D341Med (cell line): ENCODE data around the gene CMTR1.

Source experiments
- DNase-seq: peaks from one replicate; pipeline ENCODE4 v3.0.0; 2012; ENCODE audit warnings: low spot score

Gene CMTR1

DNA sequence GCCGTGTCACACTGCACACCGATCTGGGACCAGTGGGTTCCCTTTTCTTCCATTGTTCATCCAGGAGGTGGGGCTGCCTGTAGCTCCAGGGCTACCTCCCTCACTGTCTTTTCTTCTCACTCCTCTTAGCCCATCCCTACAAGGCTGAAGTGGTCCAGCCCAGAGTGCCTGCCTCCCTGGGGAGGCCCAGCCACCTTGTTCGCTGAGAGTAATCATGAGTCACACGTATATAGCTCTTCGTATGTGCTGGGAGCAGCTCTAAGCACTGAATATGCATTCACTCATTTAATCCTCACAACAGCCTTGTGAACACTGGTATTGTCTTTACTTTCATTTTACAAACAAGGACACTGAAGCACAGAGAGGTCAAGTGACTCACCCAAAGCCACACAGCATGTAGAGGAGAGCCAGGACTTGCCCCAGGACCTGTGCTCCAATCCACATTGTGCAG, 81.3 kb downstream of the CMTR1 start:
- no peak for DNase-seq

DNA sequence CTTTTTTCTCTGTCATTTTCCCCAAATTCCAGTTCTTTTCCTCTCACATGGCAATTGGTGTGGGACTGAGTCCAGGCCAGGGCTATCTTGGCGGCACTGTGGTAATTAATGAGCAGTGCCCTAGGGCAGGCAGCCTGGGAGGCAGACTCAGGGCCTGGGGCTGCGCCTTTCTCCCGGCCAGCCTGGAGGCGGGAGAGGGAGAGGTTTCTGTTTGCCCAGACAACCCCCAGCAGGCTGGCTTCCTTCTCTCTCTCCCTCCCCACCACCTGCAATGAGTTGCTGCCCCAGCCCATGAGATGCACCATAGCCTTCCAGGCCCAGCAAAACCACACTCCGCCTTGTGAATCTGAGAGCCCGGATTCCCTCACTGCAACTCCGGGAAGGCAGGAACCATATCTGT, 81.8 kb downstream of the CMTR1 start:
- no peak for DNase-seq

- DNase-seq, result no peak
Observed at GRCh38 chr6:37515712-37516075, 82.7 kb downstream of the CMTR1 start.

- DNase-seq, result no peak
Observed at GRCh38 chr6:37516076-37516919, 83.3 kb downstream of the CMTR1 start.

DNA sequence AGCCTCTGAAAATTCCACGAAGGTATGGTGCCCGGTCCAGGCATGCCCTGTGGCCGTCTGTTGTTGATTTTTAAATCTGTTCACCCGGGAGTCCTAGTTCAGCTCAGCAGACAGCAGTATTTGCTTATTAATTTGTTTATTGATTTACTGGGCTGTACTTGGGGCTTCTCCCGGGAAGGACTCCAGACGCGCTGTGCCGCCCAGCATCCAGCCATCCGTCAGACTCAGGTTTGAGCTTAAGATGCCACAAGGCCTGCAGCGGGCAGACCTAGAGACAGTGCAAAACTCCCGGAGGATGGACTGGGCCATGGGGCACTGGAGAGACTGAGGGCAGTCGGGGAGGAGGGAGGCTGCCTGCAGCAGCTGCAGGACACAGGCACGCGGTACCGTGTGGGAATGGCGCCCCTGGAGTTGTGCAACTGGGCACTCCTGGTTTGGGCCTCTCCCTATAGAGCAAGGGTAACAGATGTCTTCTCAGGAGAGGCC, 83.9 kb downstream of the CMTR1 start:
- no peak for DNase-seq

GRCh38 chr6:37517411-37517812, 84.4 kb downstream of the CMTR1 start:
- DNase-seq, result no peak

- DNase-seq, result no peak
Observed at GRCh38 chr6:37518116-37518515, 85.1 kb downstream of the CMTR1 start.

DNA sequence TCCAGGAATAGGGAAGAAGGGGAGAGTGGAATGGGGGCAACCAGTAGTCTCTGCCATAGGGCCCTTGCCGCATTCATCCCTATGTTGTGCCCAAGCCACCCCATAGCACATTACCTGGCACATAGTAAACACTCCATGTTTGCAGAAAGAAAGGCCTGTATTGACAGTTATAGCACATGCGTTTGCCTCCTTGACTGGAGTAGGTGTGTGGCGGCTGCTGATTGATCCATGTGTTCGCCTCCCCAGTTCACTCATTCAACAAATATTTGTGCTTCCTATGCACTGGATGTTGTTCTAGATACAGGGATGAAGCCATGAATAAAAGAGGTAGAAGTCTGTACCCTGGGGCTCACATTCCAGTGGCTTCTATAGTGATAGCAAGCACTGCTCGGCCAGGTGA, 86.4 kb downstream of the CMTR1 start:
- DNase-seq, result no peak

DNA sequence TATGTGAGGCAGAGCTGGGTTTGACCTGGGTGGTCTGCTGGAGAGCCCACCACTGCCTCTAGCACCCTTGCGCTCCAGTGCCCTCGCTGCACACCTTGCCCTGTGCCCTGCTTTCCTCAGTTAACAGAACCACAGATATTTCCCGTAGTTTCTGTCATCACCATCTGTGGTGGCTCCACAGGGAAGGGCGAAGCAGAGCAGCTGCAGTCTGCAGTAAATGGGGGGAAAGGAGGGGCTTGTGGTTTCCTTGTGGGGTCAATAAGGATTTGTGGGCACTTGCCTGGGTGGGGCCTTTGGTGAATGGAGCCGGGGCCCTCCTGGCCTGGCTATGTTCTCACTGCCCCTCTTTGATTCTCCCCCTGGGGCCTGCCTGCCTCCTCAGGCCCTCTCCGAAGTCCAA, 87.9 kb downstream of the CMTR1 start:
- no peak for DNase-seq

GRCh38 chr6:37521674-37522073, 88.7 kb downstream of the CMTR1 start:
- no peak for DNase-seq

DNA sequence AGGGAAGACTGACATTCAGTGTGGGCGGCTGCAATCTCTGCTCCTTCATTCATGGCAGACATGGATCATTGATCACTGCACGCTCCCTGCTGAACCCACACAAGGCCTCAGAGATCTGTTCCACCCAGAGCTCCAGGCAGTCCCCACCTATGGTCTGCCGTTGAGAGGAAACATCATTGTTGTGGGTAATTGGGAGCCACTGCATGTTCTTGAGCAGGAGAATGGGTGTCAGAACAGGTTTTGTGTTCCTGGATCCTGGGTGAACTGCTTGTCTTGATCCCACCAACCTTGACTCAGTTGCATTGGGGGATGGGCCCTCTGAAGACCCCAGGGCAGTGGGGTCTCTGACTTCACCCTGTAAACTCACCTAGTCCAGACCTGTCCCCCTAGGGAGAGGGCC, 89.8 kb downstream of the CMTR1 start:
- no peak for DNase-seq

GRCh38 chr6:37523412-37523811, 90.4 kb downstream of the CMTR1 start:
- no peak for DNase-seq

GRCh38 chr6:37524025-37524969, 91.3 kb downstream of the CMTR1 start:
- no peak for DNase-seq

DNA sequence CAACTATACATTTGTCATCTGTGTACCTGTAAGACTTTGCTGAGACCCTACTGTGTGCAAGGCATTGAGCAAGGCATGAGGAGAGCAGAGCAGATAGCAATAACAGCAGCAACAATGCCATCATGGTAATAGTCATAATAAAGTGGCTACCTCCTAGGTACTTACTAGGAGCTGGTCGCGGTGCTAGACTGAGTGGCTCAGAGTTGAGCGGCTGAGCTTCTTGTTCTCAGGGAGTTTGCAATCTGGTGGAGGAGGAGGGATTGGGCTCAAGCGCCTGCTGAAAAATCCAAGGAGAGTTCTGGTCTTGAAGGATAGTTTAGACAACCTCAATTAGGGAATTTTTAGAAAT, 91.9 kb downstream of the CMTR1 start:
- DNase-seq, result no peak

- no peak for DNase-seq
Observed at GRCh38 chr6:37525460-37526357, 92.7 kb downstream of the CMTR1 start.

- no peak for DNase-seq
Observed at GRCh38 chr6:37528541-37528940, 95.5 kb downstream of the CMTR1 start.

DNA sequence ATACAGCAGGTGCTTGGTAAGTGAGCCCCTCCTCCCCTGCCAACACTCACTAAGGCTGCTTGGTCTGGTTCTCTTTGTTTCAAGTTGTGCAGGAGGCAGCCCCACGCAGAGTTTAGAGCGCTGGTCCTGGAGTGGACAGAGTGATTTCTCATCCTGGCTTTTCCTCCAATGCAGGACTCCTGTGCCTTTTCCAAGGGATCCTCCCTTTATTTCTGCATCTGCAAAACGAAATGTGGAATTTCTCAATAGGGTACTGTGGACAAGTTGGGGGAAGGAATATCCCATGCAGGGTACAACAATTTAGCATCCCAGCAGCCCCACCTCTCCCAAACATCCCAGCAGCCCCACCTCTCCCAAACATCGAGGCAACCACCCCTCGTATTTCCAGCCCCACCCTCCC, 97.3 kb downstream of the CMTR1 start:
- no peak for DNase-seq

GRCh38 chr6:37531026-37531425, 98.0 kb downstream of the CMTR1 start:
- DNase-seq, result no peak
